Muscle layer of duodenum (tissue), 2 donors: Measurements from ENCODE around the gene ROR2.

Experiments used
- H3K27ac ChIP-seq: one replicate; pipeline ENCODE4 v1.7.0; 2013; ENCODE audit warnings: mild to moderate bottlenecking, low read length
- H3K27me3 ChIP-seq: one replicate; pipeline ENCODE4 v1.7.0; 2013; ENCODE audit warnings: low read depth, mild to moderate bottlenecking, control low read depth, low read length
- H3K36me3 ChIP-seq, 2 donors: one replicate each; pipeline ENCODE4 v1.7.0; 2013; ENCODE audit warnings: low read length in 2 of 2, control low read depth in 1 of 2, mild to moderate bottlenecking in 1 of 2; ENCODE audit not compliant: insufficient read depth in 2 of 2, control insufficient read depth in 1 of 2
- H3K4me1 ChIP-seq, 2 donors: one replicate each; pipeline ENCODE4 v1.7.0; 2013; ENCODE audit warnings: low read length in 2 of 2, mild to moderate bottlenecking in 2 of 2, control low read depth in 1 of 2, moderate library complexity in 1 of 2; ENCODE audit not compliant: insufficient read depth in 2 of 2, control insufficient read depth in 1 of 2
- H3K4me3 ChIP-seq, 2 donors: one replicate each; pipeline ENCODE4 v1.7.0; 2013; ENCODE audit warnings: low read length in 2 of 2, low read depth in 1 of 2, mild to moderate bottlenecking in 1 of 2
- H3K9me3 ChIP-seq, 2 donors: one replicate each; pipeline ENCODE4 v1.7.0; 2013; ENCODE audit warnings: low read length in 2 of 2, control low read depth in 1 of 2, mild to moderate bottlenecking in 1 of 2; ENCODE audit not compliant: control insufficient read depth in 1 of 2
- donor health status: healthy.

The ROR2 gene

DNA sequence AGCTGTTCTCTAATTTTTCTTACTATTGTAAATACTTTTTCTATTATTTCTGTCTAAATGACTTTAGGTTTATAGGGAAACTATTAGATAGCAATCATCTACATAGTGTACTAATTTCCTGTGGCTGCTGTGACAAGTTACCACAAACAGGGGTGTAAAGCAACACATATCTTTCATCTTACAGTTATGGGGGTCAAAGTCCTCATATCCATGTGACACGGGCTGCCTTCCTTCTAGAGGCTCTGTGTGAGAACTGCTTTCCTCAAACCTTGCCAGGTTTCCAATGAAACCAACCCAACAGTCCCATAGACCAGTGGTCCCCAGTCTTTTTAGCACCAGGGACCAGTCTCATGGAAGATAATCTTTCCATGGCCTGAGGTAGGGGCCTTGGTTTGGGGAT, 189.1 kb downstream of the ROR2 start:
- no peaks in the 10 kb centered on the region for H3K27me3 ChIP-seq

DNA sequence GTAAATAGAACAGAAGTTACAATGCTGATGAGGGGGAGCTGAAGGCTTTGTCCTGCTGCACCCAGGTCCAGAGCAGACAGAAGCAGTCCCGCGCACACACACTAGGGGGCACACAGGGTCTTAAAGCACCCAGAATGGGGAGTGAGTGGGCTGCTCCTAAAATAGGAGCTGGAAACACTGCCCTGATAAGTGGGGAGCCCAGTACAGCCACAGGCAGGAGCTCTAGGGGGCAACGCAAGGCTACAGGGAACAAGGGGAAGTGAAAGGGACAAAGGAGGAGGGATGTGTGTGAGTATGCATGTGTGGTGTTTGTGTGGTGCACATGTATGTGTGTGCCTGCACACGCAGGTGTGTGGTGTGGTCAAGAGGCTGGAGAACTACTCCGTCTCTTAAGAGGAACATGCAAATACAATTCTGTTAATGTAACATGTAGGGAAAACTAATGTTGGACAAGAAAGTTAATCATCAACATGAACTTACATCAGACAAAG, 191.5 kb downstream of the ROR2 start:
- no peak overlapping the region for H3K27ac ChIP-seq
- no peaks in the 10 kb centered on the region for H3K27me3 ChIP-seq
- peaks cover 0 to 10% of the 10 kb centered on the region in 2 donors for H3K4me1 ChIP-seq
- H3K36me3 ChIP-seq = no peaks in the 10 kb centered on the region
- H3K9me3 ChIP-seq = no peaks in the 10 kb centered on the region
- H3K4me3 ChIP-seq = no peak overlapping the region

More for the DNA sequence above, 189.1 kb downstream of the ROR2 start:
- Histone ChIP-seq H3K4me1 (peaks cover 0 to 10% of the 10 kb centered on the region in 2 donors), H3K27ac (no peak overlapping the region), H3K36me3 (no peaks in the 10 kb centered on the region), H3K4me3 (no peak overlapping the region), H3K9me3 (no peaks in the 10 kb centered on the region)

DNA sequence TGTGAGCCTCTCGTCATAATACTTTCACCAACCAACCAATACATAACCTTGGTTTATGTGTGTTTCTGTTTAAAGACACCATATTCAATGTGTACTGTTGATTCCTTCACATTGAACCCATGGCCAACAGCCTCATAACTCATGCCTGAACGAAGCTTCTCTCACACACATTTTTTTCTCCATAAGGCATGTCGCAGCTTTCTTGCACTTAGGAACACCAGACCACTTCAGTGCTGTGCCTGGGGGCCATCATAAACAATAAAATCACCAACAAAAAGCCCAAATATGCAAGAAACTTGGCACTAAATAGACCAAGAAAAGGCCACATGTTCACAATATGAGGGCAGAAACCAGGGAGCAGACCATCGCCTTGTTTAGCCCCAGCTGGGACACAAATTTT, 192.2 kb downstream of the ROR2 start:
- Histone ChIP-seq H3K4me3 (no peak overlapping the region), H3K27ac (no peak overlapping the region), H3K36me3 (no peaks in the 10 kb centered on the region), H3K4me1 (peaks cover 0 to 10% of the 10 kb centered on the region in 2 donors), H3K27me3 (no peaks in the 10 kb centered on the region), H3K9me3 (no peaks in the 10 kb centered on the region)

- no peaks in the 10 kb centered on the region for H3K9me3 ChIP-seq
- no peak overlapping the region for H3K4me3 ChIP-seq
- H3K4me1 ChIP-seq = peaks cover 0 to 10% of the 10 kb centered on the region in 2 donors
- H3K27ac ChIP-seq = no peak overlapping the region
- no peaks in the 10 kb centered on the region for H3K36me3 ChIP-seq
- no peaks in the 10 kb centered on the region for H3K27me3 ChIP-seq
Measured at GRCh38 chr9:91756510-91756780, 193.6 kb downstream of the ROR2 start.

DNA sequence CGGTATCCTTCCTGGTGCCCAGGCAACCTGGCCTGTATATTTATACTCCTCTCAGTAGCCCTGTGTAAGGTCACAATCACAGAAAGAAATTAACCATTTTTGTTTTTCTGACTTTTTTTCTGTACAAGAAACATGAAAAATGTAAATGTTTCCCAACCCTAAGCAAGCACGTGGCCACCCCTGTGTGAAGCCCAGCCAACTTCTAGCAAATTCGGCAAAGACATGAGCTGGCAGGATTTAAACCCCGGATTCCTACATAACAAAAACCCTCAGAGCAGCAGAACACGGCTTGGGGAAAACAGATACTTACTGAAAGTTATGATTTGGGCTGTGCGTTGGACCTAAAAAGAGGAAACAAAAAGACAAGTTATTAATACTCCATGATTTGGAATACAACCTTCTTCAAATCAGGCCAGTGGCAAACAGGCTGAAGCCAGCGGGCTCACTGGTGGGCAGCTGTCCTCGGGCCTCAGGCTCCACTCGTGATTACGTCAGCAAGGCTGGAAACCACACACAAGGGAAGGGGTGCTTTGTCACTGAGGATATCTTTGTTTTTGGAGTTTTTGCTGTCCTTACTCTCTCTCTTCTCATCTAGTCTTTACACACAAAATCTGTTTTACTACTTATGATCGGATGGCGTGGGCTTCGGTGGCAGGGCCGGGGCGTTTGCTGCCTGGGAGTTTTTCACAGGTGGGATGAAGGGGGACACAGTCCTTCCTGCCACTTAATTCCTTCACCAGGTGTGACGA, 194.1 kb downstream of the ROR2 start:
- no peak overlapping the region for H3K27ac ChIP-seq
- H3K27me3 ChIP-seq = no peaks in the 10 kb centered on the region
- H3K36me3 ChIP-seq = no peaks in the 10 kb centered on the region
- H3K9me3 ChIP-seq = no peaks in the 10 kb centered on the region
- no peak overlapping the region for H3K4me3 ChIP-seq
- peaks cover 0 to 10% of the 10 kb centered on the region in 2 donors for H3K4me1 ChIP-seq

DNA sequence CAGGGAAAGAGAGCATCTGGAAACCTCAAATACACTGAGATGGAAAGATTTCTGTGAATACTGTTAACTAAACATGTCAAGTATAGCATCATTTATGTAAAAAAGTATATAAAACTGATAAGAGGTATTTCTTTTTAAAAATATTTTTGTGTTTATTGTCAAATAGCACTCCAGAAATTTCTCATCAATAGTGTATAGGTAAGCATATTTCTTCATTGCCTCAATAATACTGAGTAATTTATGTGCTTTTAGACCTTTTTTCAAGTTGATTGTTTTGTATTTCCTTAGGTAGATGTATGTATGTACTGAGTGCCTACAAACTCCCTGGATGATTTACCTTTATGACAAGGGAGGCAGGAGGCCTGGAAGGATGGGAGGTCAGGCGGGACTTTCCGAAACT, 196.3 kb downstream of the ROR2 start:
- no peaks in the 10 kb centered on the region for H3K36me3 ChIP-seq
- H3K9me3 ChIP-seq = no peaks in the 10 kb centered on the region
- H3K27me3 ChIP-seq = no peaks in the 10 kb centered on the region
- peaks cover 0 to 8% of the 10 kb centered on the region in 2 donors for H3K4me1 ChIP-seq
- H3K27ac ChIP-seq = no peak overlapping the region
- H3K4me3 ChIP-seq = no peak overlapping the region

DNA sequence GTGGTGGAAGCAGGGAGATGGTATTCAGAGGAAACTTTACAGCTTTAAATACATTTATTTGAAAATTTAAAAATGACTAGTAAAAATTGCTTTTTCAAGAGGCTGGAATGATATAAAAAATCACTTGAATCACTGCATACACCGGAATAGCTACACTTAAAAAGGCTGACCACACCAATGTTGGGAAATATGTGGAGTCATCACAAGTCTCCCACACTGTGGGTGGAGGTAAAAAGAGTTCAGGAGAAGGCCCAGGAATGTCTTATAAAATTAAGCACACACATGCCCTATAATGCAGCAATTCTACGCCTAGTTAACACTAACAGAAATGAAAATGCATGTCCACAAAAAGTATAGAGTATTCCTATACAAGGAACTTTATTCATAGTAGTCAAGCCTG, 198.1 kb downstream of the ROR2 start:
- Histone ChIP-seq H3K27me3 (no peaks in the 10 kb centered on the region), H3K27ac (no peak overlapping the region), H3K36me3 (no peaks in the 10 kb centered on the region), H3K4me1 (no peaks in the 10 kb centered on the region), H3K9me3 (no peaks in the 10 kb centered on the region), H3K4me3 (no peak overlapping the region)

- H3K9me3 ChIP-seq = no peaks in the 10 kb centered on the region
- no peak overlapping the region for H3K4me3 ChIP-seq
- H3K27ac ChIP-seq = no peak overlapping the region
- H3K27me3 ChIP-seq = no peaks in the 10 kb centered on the region
- no peaks in the 10 kb centered on the region for H3K4me1 ChIP-seq
- peaks cover 0 to 3% of the 10 kb centered on the region in 2 donors for H3K36me3 ChIP-seq
Measured at GRCh38 chr9:91750343-91750742, 199.7 kb downstream of the ROR2 start.

GRCh38 chr9:91746904-91747303, 203.1 kb downstream of the ROR2 start:
- H3K4me1 ChIP-seq = no peaks in the 10 kb centered on the region
- no peaks in the 10 kb centered on the region for H3K27me3 ChIP-seq
- H3K36me3 ChIP-seq = peaks cover 0 to 3% of the 10 kb centered on the region in 2 donors
- no peak overlapping the region for H3K27ac ChIP-seq
- no peak overlapping the region for H3K4me3 ChIP-seq
- no peaks in the 10 kb centered on the region for H3K9me3 ChIP-seq

DNA sequence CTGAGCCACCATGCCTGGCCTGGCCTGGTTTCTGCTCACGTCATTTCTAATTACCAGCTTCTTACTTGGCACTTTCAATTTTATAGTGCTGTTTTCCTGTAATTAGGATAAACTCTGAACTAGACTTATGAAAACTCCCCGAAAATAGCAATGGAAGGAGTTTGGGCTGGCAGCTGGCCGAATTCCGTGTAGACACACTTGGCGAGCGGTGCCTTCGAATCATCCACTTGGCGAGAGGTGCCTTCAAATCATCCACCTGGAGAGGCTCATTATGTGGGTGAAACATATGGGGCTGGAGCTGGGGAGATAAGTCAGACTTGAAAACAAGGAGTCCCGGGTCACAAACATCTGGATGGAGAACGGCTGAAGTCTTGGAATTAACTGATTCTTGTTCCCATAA, 203.7 kb downstream of the ROR2 start:
- no peaks in the 10 kb centered on the region for H3K4me1 ChIP-seq
- H3K27ac ChIP-seq = no peak overlapping the region
- H3K27me3 ChIP-seq = no peaks in the 10 kb centered on the region
- no peaks in the 10 kb centered on the region for H3K9me3 ChIP-seq
- H3K36me3 ChIP-seq = peaks cover 0 to 3% of the 10 kb centered on the region in 2 donors
- no peak overlapping the region for H3K4me3 ChIP-seq

DNA sequence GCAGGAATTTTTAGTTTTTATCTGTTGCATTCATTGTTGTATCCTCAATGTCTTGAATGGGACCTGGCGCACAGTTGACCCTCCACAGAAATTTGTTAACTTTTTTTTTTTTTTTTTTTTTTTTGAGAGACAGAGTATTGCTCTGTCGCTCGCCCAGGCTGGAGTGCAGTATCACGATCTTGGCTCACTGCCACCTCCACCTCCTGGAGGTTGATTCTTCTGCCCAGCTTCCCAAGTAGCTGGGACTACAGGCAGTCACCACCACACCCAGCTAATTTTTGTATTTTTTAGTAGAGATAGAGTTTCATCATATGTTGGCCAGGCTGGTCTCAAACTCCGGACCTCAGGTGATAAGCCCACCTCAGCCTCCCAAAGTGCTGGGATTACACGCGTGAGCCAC, 205.9 kb downstream of the ROR2 start:
- no peak overlapping the region for H3K27ac ChIP-seq
- peaks cover 0 to 3% of the 10 kb centered on the region in 2 donors for H3K36me3 ChIP-seq
- H3K4me3 ChIP-seq = no peak overlapping the region
- no peaks in the 10 kb centered on the region for H3K9me3 ChIP-seq
- no peaks in the 10 kb centered on the region for H3K4me1 ChIP-seq
- no peaks in the 10 kb centered on the region for H3K27me3 ChIP-seq

- Histone ChIP-seq H3K36me3 (peaks cover 0 to 12% of the 10 kb centered on the region in 2 donors), H3K27me3 (no peaks in the 10 kb centered on the region), H3K27ac (no peak overlapping the region), H3K4me1 (no peaks in the 10 kb centered on the region), H3K4me3 (no peak overlapping the region), H3K9me3 (no peaks in the 10 kb centered on the region)
Measured at GRCh38 chr9:91741522-91741921, 208.5 kb downstream of the ROR2 start.
